Measurements from ENCODE around the gene RAD54L2. TPM values are rescaled to one million over a fixed set of nuclear protein-coding genes. Genes with fewer than 3 reads are reported as not detected.

RAD54L2 gene
- 8.3 TPM for total RNA-seq (2013)
- polyA plus RNA-seq = 1 to 10 TPM; 3.6 to 7.3 (median 3.6) TPM
- 8.5 and 10.0 TPM in 2 replicates for polyA minus RNA-seq
- total RNA-seq = 17.3 to 41.0 (median 32.7) reads per million in 11 experiments

- intact Hi-C loops (cut with micrococcal nuclease) = no loop called here
- peak within 1 kb of the TSS; percentile 70 to 94 (median 87) for H3K27ac Mint-ChIP-seq
- Histone ChIP-seq H3K4me2 (replicated peaks; ENCODE audit: extremely low read depth, low read length, poor library complexity, severe bottlenecking) (peak within 1 kb of the TSS; percentile 95), H3K79me2 (ENCODE audit: insufficient read depth, low read length) (peaks cover 44% of the 10 kb centered on the region), H3K9me3 (replicated peaks in 1 of 2; ENCODE audit: control insufficient read depth in 1 of 2, insufficient read depth in 1 of 2, low read length in 2 of 2) (no peaks in the 10 kb centered on the region), H3K36me3 (replicated peaks in 1 of 2; ENCODE audit: control insufficient read depth in 1 of 2, insufficient read depth in 2 of 2, low read length in 2 of 2) (peaks cover 6 to 21% of the 10 kb centered on the region in 2 donors), H3K4me3 (replicated peaks in 1 of 3; ENCODE audit: low read depth in 2 of 3, low read length in 3 of 3) (peak within 1 kb of the TSS; percentile 86 to 93 (median 90)), H4K20me1 (ENCODE audit: insufficient read depth, low read length) (peaks cover 3% of the 10 kb centered on the region), H2AFZ (ENCODE audit: insufficient read depth, low read depth, low read length, poor library complexity, severe bottlenecking) (peak within 1 kb of the TSS; percentile 100), H3K27me3 (ENCODE audit: control insufficient read depth in 2 of 2, insufficient read depth in 2 of 2, low read length in 2 of 2) (no peaks in the 10 kb centered on the region), H3K27ac (ENCODE audit: low read depth in 1 of 2, low read length in 2 of 2) (peak within 1 kb of the TSS; percentile 55 to 83), H3K4me1 (ENCODE audit: control insufficient read depth in 1 of 2, insufficient read depth in 2 of 2, low read length in 2 of 2) (peaks cover 18 to 26% of the 10 kb centered on the region in 2 donors), H3K9ac (ENCODE audit: insufficient read depth, low read length, poor library complexity, severe bottlenecking) (peak within 1 kb of the TSS; percentile 97)
- peak; percentile 65 to 69 (median 68) for DNase-seq
- H3K4me3 Mint-ChIP-seq = peak within 1 kb of the TSS; percentile 94 to 95
- TF ChIP-seq CTCF (IDR thresholded peaks at IDR 0.05) = peak; percentile 37
- peaks cover 0 to 7% (median 3%) of the 10 kb centered on the region in 3 donors for H3K27me3 Mint-ChIP-seq (ENCODE audit: low read depth in 3 of 3)
- H3K4me1 Mint-ChIP-seq = peaks cover 29% of the 10 kb centered on the region
- H3K36me3 Mint-ChIP-seq = peaks cover 11 to 15% of the 10 kb centered on the region in 2 donors
- WGBS (ENCODE audit: insufficient coverage) = under 1% methylated on average over 87 of the region's 91 CpGs
- no peaks in the 10 kb centered on the region for H3K9me3 Mint-ChIP-seq
Measured at GRCh38 chr3:51538459-51539290, at the start of gene RAD54L2. TSS of gene RAD54L2 (plus strand) at chr3:51538719. CDS start at chr3:51590421, 51,702 bp downstream.

- no peak for TF ChIP-seq CTCF (IDR thresholded peaks at IDR 0.05)
- Histone ChIP-seq H3K79me2 (ENCODE audit: insufficient read depth, low read length) (peaks cover 45% of the 10 kb centered on the region), H3K9me3 (replicated peaks in 1 of 2; ENCODE audit: control insufficient read depth in 1 of 2, insufficient read depth in 1 of 2, low read length in 2 of 2) (no peaks in the 10 kb centered on the region), H3K4me3 (replicated peaks in 1 of 3; ENCODE audit: low read depth in 2 of 3, low read length in 3 of 3) (peak overlapping the region; percentile 80 to 82 (median 80)), H3K4me2 (replicated peaks; ENCODE audit: extremely low read depth, low read length, poor library complexity, severe bottlenecking) (peak overlapping the region; percentile 92), H3K4me1 (ENCODE audit: control insufficient read depth in 1 of 2, insufficient read depth in 2 of 2, low read length in 2 of 2) (peaks cover 10 to 23% of the 10 kb centered on the region in 2 donors), H3K27ac (ENCODE audit: low read depth in 1 of 2, low read length in 2 of 2) (peak overlapping the region; percentile 84 to 91), H3K36me3 (replicated peaks in 1 of 2; ENCODE audit: control insufficient read depth in 1 of 2, insufficient read depth in 2 of 2, low read length in 2 of 2) (peaks cover 7 to 18% of the 10 kb centered on the region in 2 donors), H4K20me1 (ENCODE audit: insufficient read depth, low read length) (peaks cover 15% of the 10 kb centered on the region), H2AFZ (ENCODE audit: insufficient read depth, low read depth, low read length, poor library complexity, severe bottlenecking) (peak overlapping the region; percentile 77), H3K9ac (ENCODE audit: insufficient read depth, low read length, poor library complexity, severe bottlenecking) (peak overlapping the region; percentile 89), H3K27me3 (ENCODE audit: control insufficient read depth in 2 of 2, insufficient read depth in 2 of 2, low read length in 2 of 2) (no peaks in the 10 kb centered on the region)
- H3K36me3 Mint-ChIP-seq = peaks cover 4 to 11% of the 10 kb centered on the region in 2 donors
- peak; percentile 67 to 78 (median 74) for DNase-seq
- no peaks in the 10 kb centered on the region for H3K27me3 Mint-ChIP-seq (ENCODE audit: low read depth in 3 of 3)
- WGBS (ENCODE audit: insufficient coverage) = 0% methylated on average over 20 of the region's 43 CpGs
- no peaks in the 10 kb centered on the region for H3K9me3 Mint-ChIP-seq
- H3K4me3 Mint-ChIP-seq = peak overlapping the region; percentile 86 to 96
- H3K4me1 Mint-ChIP-seq = peaks cover 9% of the 10 kb centered on the region
- H3K27ac Mint-ChIP-seq = peak overlapping the region; percentile 95 to 98 (median 98)
- intact Hi-C loops (cut with micrococcal nuclease) = loop anchor here (2.0 to 5.0 kb wide), 2 partner anchors 107 to 112 kb away; partner anchors contain the start of gene RBM15B (in 1 of the 2)
Measured at GRCh38 chr3:51498876-51499738, 39.4 kb upstream of the RAD54L2 start.

All from CD14-positive monocyte (primary cell).